Panc1 (cell line): ENCODE measurements around the gene CFDP1. TPM values are rescaled to one million over a fixed set of nuclear protein-coding genes. Genes with fewer than 3 reads are reported as not detected.

ENCODE experiments used
- total RNA-seq: library from RNA; stranded (reverse); gene quantifications from one replicate; pipeline ENCODE4 v1.2.1, GENCODE V29; 2021; ENCODE audit not compliant: unreplicated experiment

CFDP1 gene
- total RNA-seq, 1 experiment from 2014 or later, result 25.7 TPM

Other genes with a start within 250 kb of the CFDP1 start
- gene CTRB2, start 226.3 kb downstream of the CFDP1 start, total RNA-seq, result 5.0 TPM
- gene CTRB1, start 214.5 kb downstream of the CFDP1 start, total RNA-seq, result 2.7 TPM
- 120 TPM for gene BCAR1, start 181.9 kb downstream of the CFDP1 start, total RNA-seq
- 19.0 TPM for gene TMEM170A, start 31.2 kb upstream of the CFDP1 start, total RNA-seq
- gene CHST6, start 61.9 kb upstream of the CFDP1 start, total RNA-seq, result 0.05 TPM
- gene CHST5, start 102.6 kb upstream of the CFDP1 start, total RNA-seq, result 0.15 TPM
- 9.0 TPM for gene TMEM231, start 122.7 kb upstream of the CFDP1 start, total RNA-seq
- gene GABARAPL2, start 132.9 kb upstream of the CFDP1 start, total RNA-seq, result 56.2 TPM
- gene ADAT1, start 189.8 kb upstream of the CFDP1 start, total RNA-seq, result 46.8 TPM
- gene KARS1, start 214.2 kb upstream of the CFDP1 start, total RNA-seq, result 119 TPM
- gene TERF2IP, start 214.3 kb upstream of the CFDP1 start, total RNA-seq, result 23.3 TPM
- gene CPHXL2, start 243.5 kb upstream of the CFDP1 start, total RNA-seq, result not detected